GM21576 (cell line): Measurements from ENCODE around the gene ATP6V0C.
A peak's percentile ranks its signal among the peaks of the same experiment; 100 is the strongest.

ENCODE experiments used
- ATAC-seq: cut with Tn5 transposase; IDR thresholded peaks from one replicate; pipeline ENCODE4 v1.9.1; 2021; ENCODE audit warnings: mild to moderate bottlenecking, moderate library complexity; ENCODE audit not compliant: unreplicated experiment

Gene ATP6V0C

GRCh38 chr16:2490190-2491105 lies 23.3 kb upstream of the ATP6V0C start:
- ATAC-seq = no peak

- no peak for ATAC-seq
These were observed 21.5 kb upstream of the ATP6V0C start for GRCh38 chr16:2492292-2492691.

GRCh38 chr16:2493605-2494004 lies 20.1 kb upstream of the ATP6V0C start:
- ATAC-seq = no peak

- no peak for ATAC-seq
These were observed 19.1 kb upstream of the ATP6V0C start for GRCh38 chr16:2494616-2495015.

GRCh38 chr16:2495041-2495440 lies 18.7 kb upstream of the ATP6V0C start:
- ATAC-seq = no peak

GRCh38 chr16:2496223-2497115 lies 17.3 kb upstream of the ATP6V0C start:
- no peak for ATAC-seq

GRCh38 chr16:2497116-2497630 lies 16.6 kb upstream of the ATP6V0C start:
- no peak for ATAC-seq

GRCh38 chr16:2497695-2498484 lies 15.9 kb upstream of the ATP6V0C start:
- ATAC-seq = no peak

GRCh38 chr16:2498531-2499253 lies 15.1 kb upstream of the ATP6V0C start:
- ATAC-seq = no peak

GRCh38 chr16:2499454-2499853 lies 14.3 kb upstream of the ATP6V0C start:
- no peak for ATAC-seq

- no peak for ATAC-seq
These were observed 13.8 kb upstream of the ATP6V0C start for GRCh38 chr16:2499890-2500429.

- ATAC-seq = no peak
These were observed 13.3 kb upstream of the ATP6V0C start for GRCh38 chr16:2500430-2500917.

GRCh38 chr16:2500918-2501750 lies 12.6 kb upstream of the ATP6V0C start:
- ATAC-seq = no peak

GRCh38 chr16:2501946-2502895 lies 11.5 kb upstream of the ATP6V0C start:
- no peak for ATAC-seq

- no peak for ATAC-seq
These were observed 8.1 kb upstream of the ATP6V0C start for GRCh38 chr16:2505695-2506094.

GRCh38 chr16:2507052-2507659 lies 6.6 kb upstream of the ATP6V0C start:
- peak; percentile 44 for ATAC-seq

GRCh38 chr16:2507665-2508064 lies 6.1 kb upstream of the ATP6V0C start:
- peak; percentile 9 for ATAC-seq
